Mesenchymal stem cell (in vitro differentiated cells and primary cell): ENCODE data around the gene SPRED3.

ENCODE experiments used
- DNase-seq: peaks from one replicate; pipeline ENCODE4 v3.0.0-alpha.2; 2013
- H2AFZ ChIP-seq: one replicate; pipeline ENCODE4 v1.6.1; 2013; ENCODE audit warnings: low read depth, mild to moderate bottlenecking, control low read depth, inconsistent platforms, low read length, moderate library complexity
- H2AK5ac ChIP-seq: 2 replicates; pipeline ENCODE4 v1.6.1; 2013; ENCODE audit warnings: low read length, moderate library complexity, mild to moderate bottlenecking, inconsistent platforms; ENCODE audit not compliant: severe bottlenecking
- H2BK120ac ChIP-seq: one replicate; pipeline ENCODE4 v1.6.1; 2013; ENCODE audit warnings: low read depth, mild to moderate bottlenecking, inconsistent platforms, low read length, moderate library complexity
- H2BK12ac ChIP-seq, 2 experiments: one replicate each; pipeline ENCODE4 v1.6.1; 2013; ENCODE audit warnings: inconsistent platforms in 2 of 2, low read length in 2 of 2, mild to moderate bottlenecking in 2 of 2, moderate library complexity in 2 of 2, control low read depth in 1 of 2
- H2BK15ac ChIP-seq: one replicate; pipeline ENCODE4 v1.6.1; 2013; ENCODE audit warnings: mild to moderate bottlenecking, low read depth, inconsistent platforms; ENCODE audit not compliant: poor library complexity, severe bottlenecking
- H2BK5ac ChIP-seq: 2 replicates; pipeline ENCODE4 v1.6.1; 2013; ENCODE audit warnings: low read depth, mild to moderate bottlenecking, low read length, control low read depth, inconsistent platforms; ENCODE audit not compliant: poor library complexity, severe bottlenecking
- H3K14ac ChIP-seq, 2 experiments: one replicate each; pipeline ENCODE4 v1.6.1; 2013; ENCODE audit warnings: inconsistent platforms in 2 of 2, low read length in 2 of 2, control low read depth in 1 of 2, mild to moderate bottlenecking in 1 of 2, moderate library complexity in 1 of 2
- H3K18ac ChIP-seq, 2 experiments: one replicate each; pipeline ENCODE4 v1.6.1; 2013; ENCODE audit warnings: inconsistent platforms in 2 of 2, low read length in 2 of 2, control low read depth in 1 of 2, low read depth in 1 of 2, mild to moderate bottlenecking in 1 of 2
- H3K23ac ChIP-seq, 2 experiments: one replicate each; pipeline ENCODE4 v1.6.1; 2013; ENCODE audit warnings: inconsistent platforms in 2 of 2, low read length in 2 of 2, mild to moderate bottlenecking in 2 of 2, moderate library complexity in 2 of 2, control low read depth in 1 of 2
- H3K27ac ChIP-seq: 2 replicates; pipeline ENCODE4 v1.5.1; 2013; ENCODE audit warnings: mild to moderate bottlenecking, moderate library complexity, low read length, control low read depth, inconsistent platforms; ENCODE audit not compliant: poor library complexity, severe bottlenecking
- H3K27me3 ChIP-seq, 2 experiments: 2 replicates each; pipeline versions ENCODE4 v1.6.1 to v1.7.0; 2013; ENCODE audit warnings: low read length in 2 of 2, mild to moderate bottlenecking in 2 of 2, moderate library complexity in 2 of 2, control low read depth in 1 of 2, inconsistent platforms in 1 of 2; ENCODE audit not compliant: control insufficient read depth in 1 of 2, insufficient read depth in 1 of 2
- H3K36me3 ChIP-seq, 2 experiments: 2 replicates each; pipeline versions ENCODE4 v1.6.1 to v1.7.0; 2013; ENCODE audit warnings: low read length in 2 of 2, control low read depth in 1 of 2, inconsistent platforms in 1 of 2, low read depth in 1 of 2, mild to moderate bottlenecking in 1 of 2; ENCODE audit not compliant: insufficient read depth in 2 of 2, control insufficient read depth in 1 of 2
- H3K4ac ChIP-seq, 2 experiments: one replicate each; pipeline ENCODE4 v1.6.1; 2013; ENCODE audit warnings: inconsistent platforms in 2 of 2, low read length in 2 of 2, mild to moderate bottlenecking in 2 of 2, moderate library complexity in 2 of 2, control low read depth in 1 of 2, low read depth in 1 of 2
- H3K4me1 ChIP-seq: 2 replicates; pipeline ENCODE4 v1.6.1; 2013; ENCODE audit warnings: low read depth, low read length, control low read depth; ENCODE audit not compliant: control insufficient read depth, insufficient read depth
- H3K4me2 ChIP-seq: 2 replicates; pipeline ENCODE4 v1.6.1; 2013; ENCODE audit warnings: low read length, mild to moderate bottlenecking, inconsistent platforms; ENCODE audit not compliant: poor library complexity, severe bottlenecking
- H3K4me3 ChIP-seq, 2 experiments: 2 replicates each; pipeline versions ENCODE4 v1.5.1 to v1.7.0; 2013; ENCODE audit warnings: low read length in 2 of 2, mild to moderate bottlenecking in 2 of 2, control low read depth in 1 of 2, low read depth in 1 of 2; ENCODE audit not compliant: insufficient read depth in 1 of 2
- H3K79me1 ChIP-seq: replicated peaks from 2 replicates; pipeline ENCODE4 v1.6.1; 2013; ENCODE audit warnings: mild to moderate bottlenecking, control low read depth, low read length, inconsistent platforms; ENCODE audit not compliant: poor library complexity, severe bottlenecking
- H3K9ac ChIP-seq: 2 replicates; pipeline ENCODE4 v1.7.0; 2013; ENCODE audit warnings: mild to moderate bottlenecking, low read length, moderate library complexity
- H3K9me3 ChIP-seq: 2 replicates; pipeline ENCODE4 v1.7.0; 2013; ENCODE audit warnings: mild to moderate bottlenecking, low read length; ENCODE audit not compliant: control insufficient read depth
- H4K8ac ChIP-seq: one replicate; pipeline ENCODE4 v1.6.1; 2013; ENCODE audit warnings: inconsistent platforms, mild to moderate bottlenecking, low read length, moderate library complexity
- H4K91ac ChIP-seq: one replicate; pipeline ENCODE4 v1.6.1; 2013; ENCODE audit warnings: mild to moderate bottlenecking, low read length, inconsistent platforms
- WGBS: methylation state at CpG from one replicate; pipeline ENCODE4 v1.1.7; 2013; ENCODE audit warnings: mixed read lengths; 5-methylcytosine and 5-hydroxymethylcytosine counted together

Gene SPRED3

GRCh38 chr19:38429811-38430156, 41.3 kb downstream of the SPRED3 start:
- H3K4me1 ChIP-seq, result no peaks in the 10 kb centered on the region
- H3K27ac ChIP-seq, result no peak overlapping the region
- no peak overlapping the region for H2AFZ ChIP-seq
- no peak overlapping the region for H2BK5ac ChIP-seq
- no peak for DNase-seq
- no peak overlapping the region for H4K91ac ChIP-seq
- H3K4ac ChIP-seq, result no peak overlapping the region
- H3K9ac ChIP-seq, result no peak overlapping the region
- H3K27me3 ChIP-seq, result peaks cover 32 to 66% of the 10 kb centered on the region in 2 experiments
- no peaks in the 10 kb centered on the region for H3K9me3 ChIP-seq
- no peaks in the 10 kb centered on the region for H3K36me3 ChIP-seq
- H3K23ac ChIP-seq, result no peak overlapping the region
- no peak overlapping the region for H2AK5ac ChIP-seq
- H3K4me3 ChIP-seq, result no peak overlapping the region
- H3K18ac ChIP-seq, result no peak overlapping the region
- no peak overlapping the region for H2BK12ac ChIP-seq
- no peak overlapping the region for H4K8ac ChIP-seq
- H3K4me2 ChIP-seq, result no peak overlapping the region
- 86% methylated on average over 1 of the region's 2 CpGs for WGBS
- H2BK120ac ChIP-seq, result no peak overlapping the region
- no peaks in the 10 kb centered on the region for H3K79me1 ChIP-seq
- H3K14ac ChIP-seq, result no peak overlapping the region
- no peak overlapping the region for H2BK15ac ChIP-seq

- 100% methylated on average over 3 of the region's 7 CpGs for WGBS
- Histone ChIP-seq H3K18ac (no peak overlapping the region), H3K9me3 (no peaks in the 10 kb centered on the region)
These were observed 42.4 kb downstream of the SPRED3 start for GRCh38 chr19:38430931-38431330.

GRCh38 chr19:38433268-38433733, 44.8 kb downstream of the SPRED3 start, which contains the start of gene RYR1:
RYR1 (plus strand) TSS chr19:38433691; CDS start chr19:38433830, 139 bp downstream.
- H2BK12ac ChIP-seq, result no peak within 1 kb of the TSS
- H3K9ac ChIP-seq, result no peak within 1 kb of the TSS
- H2BK5ac ChIP-seq, result no peak within 1 kb of the TSS
- no peak for DNase-seq
- no peak within 1 kb of the TSS for H3K27ac ChIP-seq
- H4K91ac ChIP-seq, result no peak within 1 kb of the TSS
- no peak within 1 kb of the TSS for H2AFZ ChIP-seq
- H3K4me3 ChIP-seq, result no peak within 1 kb of the TSS
- no peak within 1 kb of the TSS for H2BK120ac ChIP-seq
- H3K4me2 ChIP-seq, result no peak within 1 kb of the TSS
- H3K9me3 ChIP-seq, result no peaks in the 10 kb centered on the region
- no peak within 1 kb of the TSS for H3K4ac ChIP-seq
- H4K8ac ChIP-seq, result no peak within 1 kb of the TSS
- no peaks in the 10 kb centered on the region for H3K4me1 ChIP-seq
- no peak within 1 kb of the TSS for H2BK15ac ChIP-seq
- H3K23ac ChIP-seq, result no peak within 1 kb of the TSS
- no peak within 1 kb of the TSS for H2AK5ac ChIP-seq
- peaks cover 25 to 49% of the 10 kb centered on the region in 2 experiments for H3K27me3 ChIP-seq
- no peaks in the 10 kb centered on the region for H3K36me3 ChIP-seq
- 21% methylated on average over 13 of the region's 20 CpGs for WGBS
- no peak within 1 kb of the TSS for H3K14ac ChIP-seq
- no peaks in the 10 kb centered on the region for H3K79me1 ChIP-seq
- H3K18ac ChIP-seq, result no peak within 1 kb of the TSS

More at GRCh38 chr19:38430931-38431330, 42.4 kb downstream of the SPRED3 start:
- H3K14ac ChIP-seq, result no peak overlapping the region
- no peak overlapping the region for H3K4ac ChIP-seq
- H3K4me3 ChIP-seq, result no peak overlapping the region
- no peak for DNase-seq
- H2BK120ac ChIP-seq, result no peak overlapping the region
- H4K8ac ChIP-seq, result no peak overlapping the region
- no peak overlapping the region for H2BK12ac ChIP-seq
- no peaks in the 10 kb centered on the region for H3K36me3 ChIP-seq
- H2AFZ ChIP-seq, result no peak overlapping the region
- no peaks in the 10 kb centered on the region for H3K79me1 ChIP-seq
- H3K4me1 ChIP-seq, result no peaks in the 10 kb centered on the region
- no peak overlapping the region for H3K9ac ChIP-seq
- H3K23ac ChIP-seq, result no peak overlapping the region
- H4K91ac ChIP-seq, result no peak overlapping the region
- H2BK15ac ChIP-seq, result no peak overlapping the region
- no peak overlapping the region for H2AK5ac ChIP-seq
- H3K27me3 ChIP-seq, result peaks cover 27 to 61% of the 10 kb centered on the region in 2 experiments
- H3K4me2 ChIP-seq, result no peak overlapping the region
- H2BK5ac ChIP-seq, result no peak overlapping the region
- H3K27ac ChIP-seq, result no peak overlapping the region

- H3K27me3 ChIP-seq, result peaks cover 21 to 41% of the 10 kb centered on the region in 2 experiments
- H3K36me3 ChIP-seq, result no peaks in the 10 kb centered on the region
These were observed 46.1 kb downstream of the SPRED3 start for GRCh38 chr19:38434549-38435051.

More at GRCh38 chr19:38434549-38435051, 46.1 kb downstream of the SPRED3 start:
- Histone ChIP-seq H2BK15ac (no peak overlapping the region), H3K79me1 (no peaks in the 10 kb centered on the region), H3K4me2 (no peak overlapping the region), H4K91ac (no peak overlapping the region), H3K4me3 (no peak overlapping the region), H4K8ac (no peak overlapping the region), H3K9me3 (no peaks in the 10 kb centered on the region), H3K4ac (no peak overlapping the region), H2BK12ac (no peak overlapping the region), H2BK5ac (no peak overlapping the region), H3K14ac (no peak overlapping the region), H3K18ac (no peak overlapping the region), H2BK120ac (no peak overlapping the region), H2AFZ (no peak overlapping the region), H3K27ac (no peak overlapping the region), H3K4me1 (no peaks in the 10 kb centered on the region), H3K23ac (no peak overlapping the region), H2AK5ac (no peak overlapping the region), H3K9ac (no peak overlapping the region)
- WGBS, result 22% methylated on average over 9 of the region's 13 CpGs
- DNase-seq, result no peak
